Measurements from ENCODE around the gene CCNK.

The CCNK gene

GRCh38 chr14:99522457-99522891, 41.3 kb downstream of the CCNK start:
- no peak for DNase-seq (ENCODE audit: low spot score)
- ChIA-PET CTCF (no interaction called here), POLR2A (ENCODE audit: low non-redundant PET) (no interaction called here)
- no peak for TF ChIP-seq CTCF (conservative IDR thresholded peaks at IDR 0.05; ENCODE audit: low read depth)
- peak overlapping the region; percentile 64 for H3K27ac ChIP-seq

GRCh38 chr14:99522934-99523703, 41.9 kb downstream of the CCNK start:
- ChIA-PET CTCF (interaction anchor here (0.7 kb wide), 1 partner anchor 167 kb away, joined by 4 read pairs; no protein-coding TSS in a partner anchor), POLR2A (ENCODE audit: low non-redundant PET) (no interaction called here)
- TF ChIP-seq CTCF (conservative IDR thresholded peaks at IDR 0.05; ENCODE audit: low read depth), result no peak
- H3K27ac ChIP-seq, result peak overlapping the region; percentile 64
- DNase-seq (ENCODE audit: low spot score), result no peak

- DNase-seq (ENCODE audit: low spot score), result no peak
- CTCF ChIA-PET, result interaction anchor here (0.7 kb wide), 1 partner anchor 511 kb away, joined by 3 read pairs; no protein-coding TSS in a partner anchor
- POLR2A ChIA-PET (ENCODE audit: low non-redundant PET), result no interaction called here
- peak overlapping the region; percentile 64 for H3K27ac ChIP-seq
- TF ChIP-seq CTCF (conservative IDR thresholded peaks at IDR 0.05; ENCODE audit: low read depth), result no peak
These were observed 42.5 kb downstream of the CCNK start for GRCh38 chr14:99523704-99524055.

- TF ChIP-seq CTCF (conservative IDR thresholded peaks at IDR 0.05; ENCODE audit: low read depth), result no peak
- POLR2A ChIA-PET (ENCODE audit: low non-redundant PET), result no interaction called here
- no peak for DNase-seq (ENCODE audit: low spot score)
- CTCF ChIA-PET, result interaction anchor here (0.7 to 0.8 kb wide), 2 partner anchors 80 to 510 kb away, joined by 3 read pairs; no protein-coding TSS in a partner anchor
- peak overlapping the region; percentile 64 for H3K27ac ChIP-seq
These were observed 43.0 kb downstream of the CCNK start for GRCh38 chr14:99524091-99524661.

- DNase-seq (ENCODE audit: low spot score), result peak; percentile 57
- POLR2A ChIA-PET (ENCODE audit: low non-redundant PET), result no interaction called here
- peak; percentile 33; the same call in 1 of the 2 replicates for TF ChIP-seq CTCF (conservative IDR thresholded peaks at IDR 0.05; ENCODE audit: low read depth)
- CTCF ChIA-PET, result interaction anchor here (0.7 to 0.8 kb wide), 2 partner anchors 36 to 79 kb away, joined by 3 read pairs; no protein-coding TSS in a partner anchor
- H3K27ac ChIP-seq, result peak overlapping the region; percentile 64
These were observed 43.8 kb downstream of the CCNK start for GRCh38 chr14:99524804-99525698.

GRCh38 chr14:99525699-99526080, 44.5 kb downstream of the CCNK start:
- ChIA-PET CTCF (interaction anchor here (0.7 to 0.9 kb wide), 2 partner anchors 35 to 103 kb away, joined by 3 to 4 read pairs; no protein-coding TSS in a partner anchor), POLR2A (ENCODE audit: low non-redundant PET) (no interaction called here)
- peak overlapping the region; percentile 64 for H3K27ac ChIP-seq
- no peak for DNase-seq (ENCODE audit: low spot score)
- no peak for TF ChIP-seq CTCF (conservative IDR thresholded peaks at IDR 0.05; ENCODE audit: low read depth)
